HCT116 (cell line): ENCODE measurements around the gene PRKG1.

Experiments
- EZH2phosphoT487 ChIP-seq: fragments of 200-600 bp; IDR thresholded peaks from 2 replicates; pipeline ENCODE4 v1.6.1; 2018; ENCODE audit warnings: antibody characterized with exemption, borderline replicate concordance
- SIN3A ChIP-seq: IDR thresholded peaks from 2 replicates; pipeline ENCODE4 v1.6.1; 2012; ENCODE audit warnings: low read depth
- TF ChIP-seq, protein P1 (sequence below), 3 experiments: fragments of 200-600 bp in 1 of 3; sonication (generic) in 1 of 3; IDR thresholded peaks in 2 of 3; conservative IDR thresholded peaks in 1 of 3; 2 replicates each; pipeline ENCODE4 v1.5.1; 2012 to 2017; ENCODE audit warnings: low read depth in 2 of 3, low read length in 2 of 3, antibody characterized with exemption in 1 of 3, borderline replicate concordance in 1 of 3, control low read depth in 1 of 3, mild to moderate bottlenecking in 1 of 3, mixed read lengths in 1 of 3, mixed run types in 1 of 3, moderate library complexity in 1 of 3; ENCODE audit not compliant: insufficient read depth in 1 of 3

DNA sequence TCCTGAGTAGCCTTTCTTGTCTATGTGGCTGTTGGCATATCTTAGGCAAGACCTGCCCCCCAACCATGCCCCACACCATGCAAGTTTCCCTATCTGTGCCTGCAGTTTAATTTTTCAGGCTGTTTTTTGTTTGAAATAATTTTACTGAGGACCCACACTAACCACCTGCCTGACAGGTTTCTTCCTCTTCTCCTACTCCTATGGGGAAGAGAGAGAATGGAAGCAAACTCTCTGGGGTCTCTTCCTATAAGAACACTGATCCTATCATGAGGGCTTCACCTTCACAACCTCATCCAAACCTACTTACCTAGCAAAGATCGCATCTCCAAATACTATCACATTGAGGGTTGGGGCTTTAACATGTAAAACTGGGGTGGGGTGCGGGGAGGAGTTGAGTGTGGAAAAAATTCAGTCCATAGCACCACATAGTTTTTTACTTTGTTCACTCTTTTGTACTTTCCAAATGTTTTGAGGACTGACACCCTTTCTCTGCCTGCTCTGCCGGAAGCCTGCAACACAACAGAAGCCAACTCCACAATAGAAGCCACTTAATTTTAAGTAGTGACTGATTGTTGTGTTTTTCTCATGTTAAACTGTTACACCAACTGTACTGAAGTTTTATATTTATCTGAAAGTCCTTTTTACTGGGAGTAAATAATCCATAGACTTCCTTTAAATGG, 692.3 kb downstream of the PRKG1 start:
- TF ChIP-seq, protein P1, sequence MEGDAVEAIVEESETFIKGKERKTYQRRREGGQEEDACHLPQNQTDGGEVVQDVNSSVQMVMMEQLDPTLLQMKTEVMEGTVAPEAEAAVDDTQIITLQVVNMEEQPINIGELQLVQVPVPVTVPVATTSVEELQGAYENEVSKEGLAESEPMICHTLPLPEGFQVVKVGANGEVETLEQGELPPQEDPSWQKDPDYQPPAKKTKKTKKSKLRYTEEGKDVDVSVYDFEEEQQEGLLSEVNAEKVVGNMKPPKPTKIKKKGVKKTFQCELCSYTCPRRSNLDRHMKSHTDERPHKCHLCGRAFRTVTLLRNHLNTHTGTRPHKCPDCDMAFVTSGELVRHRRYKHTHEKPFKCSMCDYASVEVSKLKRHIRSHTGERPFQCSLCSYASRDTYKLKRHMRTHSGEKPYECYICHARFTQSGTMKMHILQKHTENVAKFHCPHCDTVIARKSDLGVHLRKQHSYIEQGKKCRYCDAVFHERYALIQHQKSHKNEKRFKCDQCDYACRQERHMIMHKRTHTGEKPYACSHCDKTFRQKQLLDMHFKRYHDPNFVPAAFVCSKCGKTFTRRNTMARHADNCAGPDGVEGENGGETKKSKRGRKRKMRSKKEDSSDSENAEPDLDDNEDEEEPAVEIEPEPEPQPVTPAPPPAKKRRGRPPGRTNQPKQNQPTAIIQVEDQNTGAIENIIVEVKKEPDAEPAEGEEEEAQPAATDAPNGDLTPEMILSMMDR (IDR thresholded peaks at IDR 0.05 in 2 of 3, conservative IDR thresholded peaks at IDR 0.05 in 1 of 3; ENCODE audit: borderline replicate concordance in 1 of 3, insufficient read depth in 1 of 3, low read depth in 2 of 3, low read length in 2 of 3), result no peak
- TF ChIP-seq SIN3A (no peak), EZH2phosphoT487 (no peak)
